ENCODE measurements around the gene CMPK1. TPM values are rescaled to one million over a fixed set of nuclear protein-coding genes. Genes with fewer than 3 reads are reported as not detected.

Gene CMPK1
- total RNA-seq, 2 experiments from 2014 or later = 101 to 102 TPM

DNA sequence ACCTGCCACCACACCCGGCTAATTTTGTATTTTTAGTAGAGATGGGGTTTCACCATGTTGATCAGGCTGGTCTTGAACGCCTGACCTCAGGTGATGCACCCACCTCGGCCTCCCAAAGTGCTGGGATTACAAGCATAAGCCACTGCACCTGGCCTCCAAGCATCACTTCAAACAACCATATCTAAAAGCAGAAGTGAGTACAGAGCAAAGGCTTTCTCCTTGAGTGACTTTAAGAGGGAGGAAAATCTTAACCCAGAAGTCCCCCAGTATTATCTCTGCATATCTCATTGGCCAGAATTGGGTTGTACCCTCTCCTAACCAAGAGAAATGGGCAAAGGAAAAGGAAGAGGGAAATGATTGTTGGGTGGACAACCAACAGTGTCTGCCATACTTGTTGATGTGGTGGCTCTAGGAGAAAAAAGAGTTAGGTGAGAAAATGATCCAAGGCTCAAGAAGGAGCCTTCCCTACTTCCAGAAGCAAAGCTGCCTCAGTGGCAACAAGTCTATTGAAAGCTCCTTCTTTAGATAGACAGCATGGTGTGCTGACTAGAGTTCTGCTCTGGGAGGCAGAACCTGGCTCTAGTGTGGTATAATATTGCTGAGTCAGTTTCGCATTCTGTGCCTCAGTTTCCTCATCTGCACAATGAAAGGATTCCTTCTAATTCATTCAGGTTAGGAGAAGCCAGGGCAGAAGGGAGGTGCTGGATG is 65.7 kb downstream of the CMPK1 start:
- H3K27me3 Mint-ChIP-seq = peaks cover 29% of the 10 kb centered on the region
- no peaks in the 10 kb centered on the region for H3K36me3 Mint-ChIP-seq
- no peaks in the 10 kb centered on the region for H3K4me1 Mint-ChIP-seq
- H3K4me3 Mint-ChIP-seq = no peak overlapping the region
- H3K9me3 Mint-ChIP-seq = no peaks in the 10 kb centered on the region
- DNase-seq = no peak
- H3K27ac Mint-ChIP-seq = no peak overlapping the region

DNA sequence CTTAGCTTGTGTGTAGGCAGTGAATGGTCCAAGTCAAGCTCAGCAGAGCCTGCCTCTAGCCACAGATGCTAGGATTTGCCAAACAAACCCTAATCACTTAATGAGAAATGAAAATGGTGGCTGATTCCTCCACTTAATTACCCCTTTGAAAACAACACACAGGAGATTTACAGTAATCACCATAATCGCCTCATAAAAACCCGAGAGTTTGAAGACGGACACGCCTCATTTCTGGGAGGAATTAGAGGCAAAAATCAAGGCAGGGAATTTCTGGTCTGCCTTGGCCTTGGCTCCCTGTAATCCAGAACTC is 66.2 kb downstream of the CMPK1 start:
- H3K9me3 Mint-ChIP-seq = no peaks in the 10 kb centered on the region
- H3K27ac Mint-ChIP-seq = no peak overlapping the region
- DNase-seq = no peak
- H3K27me3 Mint-ChIP-seq = peaks cover 29% of the 10 kb centered on the region
- no peaks in the 10 kb centered on the region for H3K36me3 Mint-ChIP-seq
- no peak overlapping the region for H3K4me3 Mint-ChIP-seq
- H3K4me1 Mint-ChIP-seq = no peaks in the 10 kb centered on the region

DNA sequence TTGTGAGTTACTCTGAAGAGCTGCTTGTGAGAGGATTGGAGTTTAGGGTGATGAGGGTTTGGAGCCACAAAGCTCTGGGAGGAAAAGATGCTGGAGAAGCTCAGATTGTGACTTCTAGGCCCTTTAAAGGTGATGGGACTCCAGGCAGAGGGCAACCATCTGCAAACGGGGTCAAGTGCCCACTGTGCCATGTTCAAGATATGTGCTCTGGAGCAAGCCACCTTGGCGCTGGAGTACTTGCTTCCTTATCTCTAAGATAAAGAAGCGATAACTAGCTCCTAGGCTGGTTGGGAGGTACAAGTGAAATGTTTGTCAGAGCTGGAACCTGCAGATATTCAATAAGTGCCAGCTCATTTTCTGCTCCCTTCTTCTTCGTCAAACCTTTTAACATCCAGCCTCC is 68.2 kb downstream of the CMPK1 start:
- DNase-seq = no peak
- H3K27me3 Mint-ChIP-seq = peaks cover 18% of the 10 kb centered on the region
- no peaks in the 10 kb centered on the region for H3K36me3 Mint-ChIP-seq
- no peak overlapping the region for H3K27ac Mint-ChIP-seq
- H3K4me3 Mint-ChIP-seq = no peak overlapping the region
- no peaks in the 10 kb centered on the region for H3K4me1 Mint-ChIP-seq
- no peaks in the 10 kb centered on the region for H3K9me3 Mint-ChIP-seq

- Mint-ChIP-seq H3K27me3 (peaks cover 10% of the 10 kb centered on the region), H3K27ac (no peak overlapping the region), H3K36me3 (no peaks in the 10 kb centered on the region), H3K4me3 (no peak overlapping the region), H3K9me3 (no peaks in the 10 kb centered on the region), H3K4me1 (no peaks in the 10 kb centered on the region)
- no peak for DNase-seq
These were observed 69.0 kb downstream of the CMPK1 start for GRCh38 chr1:47402591-47402990.

GRCh38 chr1:47403321-47403910 is 69.8 kb downstream of the CMPK1 start:
- Mint-ChIP-seq H3K4me3 (no peak overlapping the region), H3K27ac (no peak overlapping the region), H3K9me3 (no peaks in the 10 kb centered on the region), H3K4me1 (no peaks in the 10 kb centered on the region), H3K27me3 (peaks cover 17% of the 10 kb centered on the region), H3K36me3 (no peaks in the 10 kb centered on the region)
- no peak for DNase-seq

DNA sequence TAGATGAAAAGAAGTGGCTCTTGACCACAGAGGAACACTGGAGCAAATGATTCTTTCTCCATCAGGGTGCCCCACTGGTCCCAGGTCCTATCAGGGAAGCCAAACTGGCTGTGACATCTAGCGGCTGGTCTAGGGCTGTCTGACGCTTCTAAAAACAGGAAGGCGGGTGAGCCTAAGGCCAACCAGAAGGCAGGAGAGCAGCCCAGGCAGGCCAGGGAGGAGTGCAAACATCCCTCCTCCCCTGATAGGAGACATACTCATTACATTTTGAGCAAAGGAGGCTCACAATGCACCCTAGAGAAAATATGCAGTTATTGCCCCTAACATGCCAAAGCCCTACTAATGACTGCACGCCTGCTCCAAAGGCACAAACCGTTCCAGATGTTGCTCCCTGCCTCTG is 72.1 kb downstream of the CMPK1 start:
- Mint-ChIP-seq H3K9me3 (no peaks in the 10 kb centered on the region), H3K4me1 (no peaks in the 10 kb centered on the region), H3K4me3 (no peak overlapping the region), H3K27me3 (peaks cover 12% of the 10 kb centered on the region), H3K27ac (no peak overlapping the region), H3K36me3 (no peaks in the 10 kb centered on the region)
- no peak for DNase-seq

DNA sequence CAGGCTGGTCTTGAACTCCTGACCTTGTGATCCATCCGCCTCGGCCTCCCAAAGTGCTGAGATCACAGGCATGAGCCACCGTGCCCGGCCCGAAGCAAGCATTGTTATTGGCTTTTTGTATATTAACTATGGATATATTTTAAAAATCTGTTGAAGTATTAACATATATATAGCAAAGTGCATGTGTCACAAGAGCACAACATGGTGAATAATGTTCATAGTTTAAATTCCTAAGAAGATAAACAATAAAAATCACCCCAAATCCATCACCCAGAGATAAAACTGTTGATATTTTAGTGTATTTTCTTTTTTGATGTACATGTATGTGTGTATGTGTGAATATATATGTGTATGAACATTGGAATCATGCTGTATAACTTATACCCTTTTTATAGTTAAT is 73.4 kb downstream of the CMPK1 start:
- no peak for DNase-seq
- Mint-ChIP-seq H3K27ac (no peak overlapping the region), H3K9me3 (no peaks in the 10 kb centered on the region), H3K4me3 (no peak overlapping the region), H3K36me3 (no peaks in the 10 kb centered on the region), H3K27me3 (peaks cover 6% of the 10 kb centered on the region), H3K4me1 (no peaks in the 10 kb centered on the region)

DNA sequence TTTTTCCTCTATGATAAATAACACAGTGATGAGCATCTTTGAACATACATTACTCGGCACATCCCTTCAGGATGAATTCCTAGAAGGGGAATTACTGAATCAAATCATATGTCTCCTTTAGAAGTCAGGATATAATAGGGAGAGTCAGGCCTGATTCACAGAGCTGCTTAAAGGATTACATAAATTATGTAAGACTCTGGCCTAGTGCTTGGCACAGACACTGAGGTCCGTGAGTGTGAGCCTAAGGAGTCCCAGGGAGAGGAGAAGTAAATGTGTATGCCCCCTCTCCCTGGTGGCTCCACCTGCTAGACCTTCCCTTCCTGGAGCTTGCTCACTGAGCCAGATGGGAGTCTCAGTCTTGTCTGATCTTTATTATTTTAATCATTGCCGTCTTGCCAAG is 73.9 kb downstream of the CMPK1 start:
- H3K4me1 Mint-ChIP-seq = no peaks in the 10 kb centered on the region
- H3K27ac Mint-ChIP-seq = no peak overlapping the region
- H3K9me3 Mint-ChIP-seq = no peaks in the 10 kb centered on the region
- H3K27me3 Mint-ChIP-seq = peaks cover 6% of the 10 kb centered on the region
- H3K4me3 Mint-ChIP-seq = no peak overlapping the region
- no peak for DNase-seq
- H3K36me3 Mint-ChIP-seq = no peaks in the 10 kb centered on the region

DNA sequence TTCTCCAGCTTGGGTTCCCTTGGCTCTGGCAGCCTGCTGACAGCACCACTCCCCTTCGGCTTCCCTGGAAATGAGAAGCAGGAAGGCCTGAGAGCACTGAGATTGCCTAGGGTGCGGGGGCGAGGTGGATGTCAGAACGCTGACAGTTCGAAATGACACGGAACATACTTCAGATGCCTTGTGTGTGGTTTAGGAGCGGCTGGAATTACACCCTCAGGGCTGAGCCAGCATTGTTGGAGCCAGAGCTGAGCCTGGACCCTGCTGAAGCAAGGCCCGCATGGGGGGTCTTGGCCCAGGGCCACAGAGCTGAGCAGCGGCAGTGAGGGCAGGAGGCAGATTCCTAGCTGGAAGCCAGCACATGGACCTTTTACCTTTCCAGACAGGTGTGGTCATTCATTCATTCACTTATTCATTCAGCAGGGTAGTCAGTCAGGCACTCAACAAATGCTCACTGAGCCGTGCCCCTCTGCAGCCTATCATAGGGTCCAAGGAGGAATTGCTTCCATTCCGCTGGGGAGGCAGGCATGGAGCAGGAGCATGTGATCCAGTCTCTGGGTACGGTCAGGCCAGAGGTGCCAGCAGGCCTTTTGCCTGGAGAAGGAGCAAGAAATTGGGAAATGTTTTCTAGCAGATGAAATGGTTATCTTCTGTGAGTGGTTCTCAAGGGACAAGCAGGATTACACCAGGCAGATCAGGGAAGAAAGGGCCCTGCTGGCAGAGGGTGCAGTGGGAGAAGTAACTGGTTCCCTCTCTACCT is 75.9 kb downstream of the CMPK1 start:
- no peak for DNase-seq
- peaks cover 20% of the 10 kb centered on the region for H3K27me3 Mint-ChIP-seq
- no peak overlapping the region for H3K4me3 Mint-ChIP-seq
- no peaks in the 10 kb centered on the region for H3K9me3 Mint-ChIP-seq
- H3K36me3 Mint-ChIP-seq = no peaks in the 10 kb centered on the region
- H3K27ac Mint-ChIP-seq = no peak overlapping the region
- H3K4me1 Mint-ChIP-seq = no peaks in the 10 kb centered on the region

- DNase-seq = no peak
- H3K27me3 Mint-ChIP-seq = peaks cover 23% of the 10 kb centered on the region
- H3K4me1 Mint-ChIP-seq = no peaks in the 10 kb centered on the region
- no peak overlapping the region for H3K4me3 Mint-ChIP-seq
- H3K9me3 Mint-ChIP-seq = no peaks in the 10 kb centered on the region
- H3K27ac Mint-ChIP-seq = no peak overlapping the region
- no peaks in the 10 kb centered on the region for H3K36me3 Mint-ChIP-seq
These were observed 76.5 kb downstream of the CMPK1 start for GRCh38 chr1:47410068-47410455.

DNA sequence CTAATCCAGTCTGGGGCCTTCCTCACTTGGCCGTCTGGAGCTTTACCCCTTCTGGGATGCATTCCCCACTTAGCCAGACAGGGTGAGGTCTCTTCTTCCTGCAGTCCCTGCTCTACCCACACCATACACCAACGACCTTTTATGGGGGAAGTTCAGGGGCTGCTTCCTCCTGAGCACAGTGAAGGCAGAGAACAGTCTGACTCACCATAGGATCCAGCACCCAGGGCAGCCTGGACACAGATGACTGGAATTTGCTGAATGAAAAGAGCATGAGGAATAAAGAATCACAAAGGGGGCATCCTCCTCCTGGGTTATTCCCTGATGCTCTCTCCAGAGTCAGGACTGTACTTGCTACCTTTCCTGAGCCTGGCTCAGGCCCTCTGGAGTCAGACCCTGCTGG is 77.8 kb downstream of the CMPK1 start:
- DNase-seq = no peak
- Mint-ChIP-seq H3K36me3 (no peaks in the 10 kb centered on the region), H3K4me3 (no peak overlapping the region), H3K9me3 (no peaks in the 10 kb centered on the region), H3K27ac (no peak overlapping the region), H3K4me1 (no peaks in the 10 kb centered on the region), H3K27me3 (peaks cover 34% of the 10 kb centered on the region)

DNA sequence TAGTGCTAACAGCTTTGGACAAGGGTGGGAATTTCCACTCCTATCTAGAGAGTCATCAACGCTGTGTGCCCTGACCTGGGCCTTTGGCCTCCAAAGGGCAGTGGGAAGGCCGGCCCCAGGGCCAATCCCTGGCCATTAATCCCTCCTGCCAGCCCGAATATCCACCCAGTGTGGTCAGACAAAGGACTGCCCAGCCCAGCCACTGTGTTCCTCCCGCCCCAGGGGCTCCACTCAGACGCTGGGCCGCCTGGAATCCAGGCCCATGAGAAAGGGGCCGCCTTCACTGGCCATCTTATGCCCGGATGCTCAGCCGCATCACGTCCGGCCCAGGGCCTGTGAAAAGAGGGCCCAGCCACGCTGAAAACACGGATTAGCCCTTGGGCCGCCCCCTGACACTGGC is 78.8 kb downstream of the CMPK1 start:
- H3K27ac Mint-ChIP-seq = no peak overlapping the region
- no peak overlapping the region for H3K4me3 Mint-ChIP-seq
- H3K9me3 Mint-ChIP-seq = no peaks in the 10 kb centered on the region
- H3K4me1 Mint-ChIP-seq = no peaks in the 10 kb centered on the region
- peaks cover 41% of the 10 kb centered on the region for H3K27me3 Mint-ChIP-seq
- DNase-seq = no peak
- H3K36me3 Mint-ChIP-seq = no peaks in the 10 kb centered on the region

- no peak for DNase-seq
- Mint-ChIP-seq H3K4me1 (no peaks in the 10 kb centered on the region), H3K4me3 (peak within 1 kb of the TSS; percentile 51), H3K27me3 (peaks cover 59% of the 10 kb centered on the region), H3K27ac (no peak within 1 kb of the TSS), H3K9me3 (no peaks in the 10 kb centered on the region), H3K36me3 (no peaks in the 10 kb centered on the region)
These were observed 82.2 kb downstream of the CMPK1 start, which contains the start of gene FOXE3 for GRCh38 chr1:47415728-47416318. TSS of gene FOXE3 (plus strand) at chr1:47416285. CDS start at chr1:47416316, 31 bp downstream.

GRCh38 chr1:47416319-47417169 is 83.0 kb downstream of the CMPK1 start:
- H3K4me1 Mint-ChIP-seq = no peaks in the 10 kb centered on the region
- H3K4me3 Mint-ChIP-seq = peak overlapping the region; percentile 51
- peak; percentile 23 for DNase-seq
- no peaks in the 10 kb centered on the region for H3K36me3 Mint-ChIP-seq
- H3K9me3 Mint-ChIP-seq = no peaks in the 10 kb centered on the region
- H3K27me3 Mint-ChIP-seq = peaks cover 66% of the 10 kb centered on the region
- H3K27ac Mint-ChIP-seq = no peak overlapping the region
